CD1c-positive myeloid dendritic cell (primary cell): ENCODE measurements around the gene CCDC28B.

ENCODE experiments used
- DNase-seq: peaks from one replicate; pipeline ENCODE4 v3.0.0-alpha.2; 2016; ENCODE audit errors: extremely low spot score

The CCDC28B gene

GRCh38 chr1:32221980-32222755, 21.8 kb downstream of the CCDC28B start, which contains the start of the genes EIF3I and TMEM234:
TSS of gene EIF3I (plus strand) at chr1:32222407. CDS start at chr1:32222442, 35 bp downstream.
TSS of gene TMEM234 (minus strand) at chr1:32222353. CDS start at chr1:32222322, 31 bp downstream.
- peak; percentile 97 for DNase-seq

GRCh38 chr1:32223683-32224082, 23.3 kb downstream of the CCDC28B start:
- DNase-seq = no peak

GRCh38 chr1:32224285-32224684, 23.9 kb downstream of the CCDC28B start:
- no peak for DNase-seq

DNA sequence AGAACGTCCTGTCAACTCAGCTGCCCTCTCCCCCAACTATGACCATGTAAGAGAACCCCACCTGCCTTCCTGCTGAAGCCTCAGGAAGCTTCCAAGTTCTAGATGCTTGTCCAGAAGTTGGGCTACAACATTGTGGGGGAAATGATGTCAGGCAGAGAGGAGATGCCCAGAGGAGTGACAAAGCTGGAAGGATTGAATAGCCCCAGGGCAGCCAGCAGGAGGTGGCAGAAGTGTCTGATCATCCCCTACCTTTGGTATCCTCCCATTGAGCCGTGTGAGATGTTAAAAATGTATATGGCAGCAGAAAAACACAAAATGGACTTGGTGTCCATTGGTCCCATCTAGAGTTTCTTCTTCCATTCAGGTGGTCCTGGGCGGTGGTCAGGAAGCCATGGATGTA, 28.4 kb downstream of the CCDC28B start:
- DNase-seq = no peak

DNA sequence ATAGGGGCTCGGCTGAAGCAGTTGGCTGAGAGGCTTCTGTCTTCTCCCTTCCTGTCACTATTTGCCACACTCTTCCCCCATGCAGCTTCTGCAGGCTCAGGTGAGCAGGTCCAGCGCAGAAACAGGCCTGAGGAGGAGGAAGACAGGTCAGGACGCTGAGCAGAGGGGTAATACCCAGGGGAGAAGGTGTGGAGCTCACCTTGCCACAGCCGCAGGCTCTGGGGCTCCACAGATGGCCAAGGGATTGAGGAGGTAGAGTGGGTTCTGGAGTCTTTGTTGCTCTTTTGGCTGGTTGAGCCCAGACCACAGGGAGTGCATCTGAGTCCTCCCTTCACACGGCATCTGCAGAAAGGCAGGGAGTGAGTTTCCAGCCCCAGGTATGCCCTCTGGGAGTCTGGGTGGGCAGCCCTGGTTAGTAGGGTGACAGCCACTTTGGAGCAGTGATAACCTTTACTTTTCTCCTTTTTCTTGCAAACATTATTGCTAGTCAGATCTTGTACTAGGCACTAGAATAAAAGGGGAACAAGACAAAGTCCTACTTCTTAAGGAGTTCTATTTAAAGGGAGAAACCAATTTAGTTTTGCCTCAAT, 31.5 kb downstream of the CCDC28B start:
- no peak for DNase-seq

- DNase-seq = no peak
These were observed 32.3 kb downstream of the CCDC28B start for GRCh38 chr1:32232558-32233304.

DNA sequence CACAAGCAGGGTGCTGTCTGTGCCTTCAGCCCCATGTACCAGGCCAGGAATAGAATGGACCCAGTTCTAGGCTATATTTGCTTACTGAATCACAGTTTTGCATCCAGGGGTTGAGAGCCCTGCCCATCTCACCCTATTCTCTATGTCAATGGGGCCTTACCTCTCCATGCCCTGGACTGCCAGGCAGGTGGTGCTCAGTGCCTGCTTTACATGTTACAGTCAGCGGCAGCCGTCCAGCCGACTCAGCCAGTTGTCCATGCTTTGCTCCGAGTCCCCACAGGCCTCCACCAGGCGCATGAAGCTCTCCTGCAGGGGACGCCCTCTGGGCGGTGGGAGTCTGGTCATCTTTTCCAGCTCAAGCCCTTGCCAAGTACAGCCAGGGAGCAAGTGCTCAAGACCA, 34.4 kb downstream of the CCDC28B start:
- DNase-seq = no peak

DNA sequence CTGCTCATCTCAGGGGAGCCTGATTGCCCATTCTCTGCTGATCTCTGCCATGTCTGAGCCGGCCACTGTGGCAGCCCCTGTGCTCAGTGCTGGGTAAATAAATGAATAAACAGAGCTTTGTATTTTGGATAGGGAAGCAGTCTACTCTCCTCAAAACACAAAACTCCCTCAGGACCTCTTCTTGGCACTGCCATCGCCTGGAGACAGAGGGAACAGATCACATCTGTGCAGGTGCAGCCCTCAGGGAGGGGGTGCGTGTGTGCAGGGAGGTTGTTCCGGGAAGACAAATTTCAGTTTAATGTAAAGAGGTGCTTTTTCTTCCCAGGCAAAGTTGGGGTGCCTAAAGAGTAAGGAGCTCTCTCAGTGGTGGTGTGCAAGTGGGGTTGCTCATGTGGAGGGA, 38.9 kb downstream of the CCDC28B start:
- DNase-seq = no peak

GRCh38 chr1:32239790-32240139, 39.4 kb downstream of the CCDC28B start:
- no peak for DNase-seq

GRCh38 chr1:32240140-32240951, 40.0 kb downstream of the CCDC28B start:
- peak; percentile 75 for DNase-seq

DNA sequence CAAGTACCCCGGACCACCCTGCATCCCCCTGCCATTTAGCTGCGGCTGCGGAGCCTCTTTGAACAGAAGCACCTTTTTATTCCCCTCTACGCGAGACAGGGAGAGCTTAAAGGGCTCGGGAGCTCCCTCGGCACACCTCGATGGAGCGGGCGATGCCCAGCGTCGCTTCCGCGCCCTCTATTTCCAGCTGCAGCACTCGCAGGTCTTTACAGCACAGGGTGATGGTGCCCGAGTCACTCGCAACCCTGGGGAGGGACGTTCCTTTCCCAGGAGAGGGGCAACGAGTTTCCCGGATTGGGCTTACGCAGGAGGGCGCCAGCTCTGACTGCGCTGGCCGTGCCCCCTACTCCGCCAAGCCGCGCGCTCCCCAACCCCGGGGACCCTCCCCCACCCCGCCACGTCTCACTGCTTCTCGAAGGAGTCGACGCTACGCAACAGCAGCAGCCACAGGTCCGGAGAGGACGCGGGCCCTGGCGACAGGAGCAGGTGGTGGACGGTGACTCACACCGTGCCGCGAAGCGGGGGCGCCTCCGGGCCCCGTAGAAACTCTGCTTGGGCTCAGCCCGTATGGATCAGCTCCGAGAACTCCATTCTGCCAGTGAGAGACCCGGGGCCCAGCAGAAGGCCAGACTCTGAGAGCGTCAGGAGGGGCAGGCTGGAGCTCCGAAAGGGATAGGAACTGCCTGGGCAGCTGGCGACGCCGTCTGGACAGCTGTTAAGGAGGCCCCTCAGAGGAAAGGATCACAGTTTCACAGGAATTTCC, 40.8 kb downstream of the CCDC28B start:
- DNase-seq = peak; percentile 29

GRCh38 chr1:32242341-32242851, 42.0 kb downstream of the CCDC28B start:
- DNase-seq = peak; percentile 45

DNA sequence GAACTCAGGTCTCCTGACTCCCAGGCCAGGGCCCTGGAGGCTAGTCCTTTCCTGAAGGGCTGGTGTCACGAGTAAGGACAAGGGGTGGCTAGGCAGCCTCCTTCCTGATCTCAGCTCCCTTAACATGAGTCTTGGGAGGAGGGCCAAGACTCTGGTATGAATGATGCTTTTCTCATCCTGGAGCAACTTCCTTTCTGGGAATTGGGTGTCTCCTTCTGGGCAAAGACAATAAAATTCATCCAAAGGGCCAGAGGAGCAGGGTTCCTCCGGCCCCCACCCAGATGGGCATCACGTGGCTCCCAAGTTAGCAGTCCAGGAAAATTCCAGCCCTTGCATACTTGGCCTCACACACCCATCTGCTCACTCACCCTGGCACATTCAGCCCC, 46.5 kb downstream of the CCDC28B start, which contains the start of gene FAM167B:
TSS of gene FAM167B (plus strand) at position 335 of the 386 bp plus-strand sequence. CDS start 200 bp downstream, outside the sequence.
- no peak for DNase-seq

GRCh38 chr1:32247452-32247851, 47.1 kb downstream of the CCDC28B start:
- no peak for DNase-seq

- peak; percentile 77 for DNase-seq
These were observed 47.8 kb downstream of the CCDC28B start for GRCh38 chr1:32247983-32248889.

DNA sequence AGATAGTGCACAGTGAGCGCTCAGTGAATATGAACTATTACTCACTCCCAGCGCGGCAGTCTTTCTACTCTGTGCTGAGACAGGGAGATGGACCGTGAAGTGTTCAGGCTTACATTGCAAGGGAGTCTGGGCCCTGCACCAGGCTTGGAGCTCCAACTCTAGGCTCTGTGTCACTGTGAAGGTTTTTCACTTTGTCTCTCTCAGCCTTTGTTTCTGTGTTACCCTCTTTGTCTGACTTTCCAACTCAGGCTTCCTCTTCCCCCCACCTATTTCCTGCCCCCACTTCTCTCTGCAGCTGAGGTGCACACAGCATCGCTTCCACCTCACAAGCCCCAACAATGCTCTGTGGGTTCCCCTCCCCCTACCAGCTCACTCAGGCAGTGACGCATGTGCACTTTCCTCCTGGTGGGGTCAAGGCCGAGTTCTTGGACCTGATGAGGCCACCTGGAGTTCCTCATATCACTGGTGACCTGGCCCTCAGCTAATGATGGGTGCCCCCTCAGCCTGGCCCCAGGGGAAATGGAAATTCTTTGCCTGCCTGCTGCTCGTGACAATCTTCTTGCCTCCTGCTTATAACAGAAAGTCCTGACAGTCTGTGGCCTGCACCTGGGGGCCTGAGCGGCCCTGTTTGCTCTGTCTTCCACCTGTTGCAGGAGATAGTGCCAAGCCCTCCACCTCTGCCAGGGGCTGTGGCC, 49.6 kb downstream of the CCDC28B start:
- peak; percentile 54 for DNase-seq

DNA sequence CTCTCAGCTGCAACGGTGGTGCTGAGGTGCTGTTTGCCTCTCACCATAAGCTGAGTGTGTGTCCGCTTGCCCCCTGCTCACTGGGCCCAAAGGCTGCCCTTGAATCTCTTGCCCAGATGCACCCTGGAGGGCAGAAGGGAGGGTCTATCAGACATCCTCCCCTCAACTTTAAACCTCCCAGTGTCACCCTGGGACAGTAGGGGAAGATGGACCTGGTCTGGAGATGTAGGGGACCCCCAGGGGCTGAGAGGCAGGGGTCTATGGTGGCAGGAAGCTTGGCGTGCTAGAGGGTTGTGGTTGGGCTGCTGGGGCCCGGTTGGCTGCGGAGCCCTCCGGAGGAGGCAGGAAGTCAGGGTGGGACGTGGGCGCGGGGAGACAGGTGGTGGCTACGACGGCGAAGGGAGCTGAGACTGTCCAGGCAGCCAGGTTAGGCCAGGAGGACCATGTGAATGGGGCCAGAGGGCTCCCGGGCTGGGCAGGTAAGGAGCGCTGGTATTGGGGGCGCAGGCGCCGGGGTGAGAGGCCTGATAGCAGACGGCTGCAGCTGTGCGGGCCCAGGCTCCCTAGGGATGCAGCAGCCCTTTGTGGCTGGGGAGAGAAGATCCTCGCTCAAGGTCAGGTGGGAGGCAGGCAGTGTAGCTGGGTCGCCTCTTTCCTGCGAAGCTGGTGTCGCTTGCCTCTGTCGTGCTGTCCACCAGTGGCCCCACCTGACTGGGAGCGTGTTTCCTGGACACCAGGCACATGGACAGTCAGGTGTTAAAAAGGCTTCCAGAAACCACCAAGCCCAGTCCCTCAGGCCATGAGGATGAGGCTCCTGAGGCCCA, 50.7 kb downstream of the CCDC28B start, which contains the start of gene LCK:
TSS of gene LCK (plus strand) at position 373 of the 824 bp plus-strand sequence. CDS start 23,065 bp downstream, outside the sequence.
- no peak for DNase-seq
